Measurements from ENCODE around the gene SAP25.

DNA sequence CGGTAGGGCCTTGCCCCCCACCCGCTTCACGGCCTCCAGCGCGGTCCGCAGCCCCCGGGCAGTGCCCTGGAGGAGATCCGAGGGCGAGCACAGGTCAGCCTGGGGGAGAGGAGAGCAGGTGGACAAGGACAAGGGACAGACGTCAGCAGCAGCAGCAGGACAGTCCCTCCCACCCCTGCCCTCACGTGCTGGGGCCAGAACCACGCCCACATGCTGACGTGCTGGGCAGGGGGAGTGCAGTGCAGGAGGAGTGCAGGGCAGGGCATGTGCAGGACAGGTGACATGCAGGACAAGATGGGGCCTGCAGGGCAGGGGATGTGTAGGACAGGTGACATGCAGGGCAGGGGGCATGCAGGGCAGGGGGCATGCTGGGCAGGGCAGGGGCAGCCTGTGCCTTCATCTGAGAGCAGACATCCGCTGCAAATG is 1.5 kb upstream of the SAP25 start:
- TF ChIP-seq CTCF (IDR thresholded peaks at IDR 0.05; ENCODE audit: low read depth, low read length, missing input control) = no peak
- peak; percentile 70 for TF ChIP-seq YY1 (IDR thresholded peaks at IDR 0.05)
- TF ChIP-seq SP1 (IDR thresholded peaks at IDR 0.05) = peak; percentile 50
- TF ChIP-seq JUND (IDR thresholded peaks at IDR 0.05) = no peak
- TF ChIP-seq RAD21 (IDR thresholded peaks at IDR 0.05) = no peak
- TF ChIP-seq ATF3 (IDR thresholded peaks at IDR 0.05) = no peak
